GM19468 (cell line): ENCODE measurements around the gene EXOSC10.

ENCODE experiments used
- ATAC-seq: cut with Tn5 transposase; IDR thresholded peaks from one replicate; pipeline ENCODE4 v1.9.1; 2021; ENCODE audit warnings: mild to moderate bottlenecking, moderate library complexity, moderate number of reproducible peaks; ENCODE audit not compliant: unreplicated experiment; ENCODE audit errors: extremely low read depth

The EXOSC10 gene

DNA sequence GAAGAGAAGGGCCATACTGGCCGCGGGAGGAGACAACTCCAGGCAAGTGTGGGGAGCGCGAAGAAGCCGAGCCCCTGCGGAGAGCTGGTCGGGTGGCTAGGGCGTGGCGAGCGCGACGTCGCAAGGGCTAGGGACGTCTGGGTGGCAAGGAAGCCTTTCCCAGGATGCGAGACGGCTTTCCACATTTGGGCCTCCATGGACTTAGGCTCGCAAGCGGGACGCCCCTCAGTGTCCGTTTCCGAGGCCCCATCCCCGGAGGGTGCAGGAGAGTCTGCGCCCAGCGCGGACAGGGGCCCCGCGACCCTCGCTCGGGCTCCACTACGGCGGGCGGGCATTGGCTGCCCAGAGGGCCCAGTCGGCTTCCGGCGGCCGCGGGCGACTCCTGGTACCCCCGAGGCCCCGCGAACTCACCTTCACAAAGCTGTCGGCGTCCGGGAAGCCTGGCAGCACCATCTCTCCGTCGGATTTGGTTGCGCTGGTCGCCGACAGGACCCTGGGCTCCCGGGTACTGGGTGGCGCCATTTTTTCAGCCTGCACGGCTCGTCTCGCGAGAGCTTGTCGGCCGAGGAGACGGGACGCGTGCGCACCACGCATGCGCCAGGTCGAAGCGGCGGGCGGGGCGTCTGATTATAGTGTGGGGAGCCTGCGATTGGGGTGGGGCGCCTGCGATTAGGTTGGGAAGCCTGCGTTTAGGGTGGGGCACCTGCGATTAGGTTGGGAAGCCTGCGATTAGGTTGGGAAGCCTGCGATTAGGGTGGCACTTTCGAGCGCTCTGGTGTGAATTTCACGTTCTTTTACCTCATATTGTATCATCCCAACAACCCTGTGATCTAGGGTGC, at the start of gene EXOSC10:
Gene EXOSC10, minus strand, starts transcription at position 560 of the 839 bp plus-strand sequence. Its CDS starts 38 bp downstream, at position 522.
- ATAC-seq: no peak

DNA sequence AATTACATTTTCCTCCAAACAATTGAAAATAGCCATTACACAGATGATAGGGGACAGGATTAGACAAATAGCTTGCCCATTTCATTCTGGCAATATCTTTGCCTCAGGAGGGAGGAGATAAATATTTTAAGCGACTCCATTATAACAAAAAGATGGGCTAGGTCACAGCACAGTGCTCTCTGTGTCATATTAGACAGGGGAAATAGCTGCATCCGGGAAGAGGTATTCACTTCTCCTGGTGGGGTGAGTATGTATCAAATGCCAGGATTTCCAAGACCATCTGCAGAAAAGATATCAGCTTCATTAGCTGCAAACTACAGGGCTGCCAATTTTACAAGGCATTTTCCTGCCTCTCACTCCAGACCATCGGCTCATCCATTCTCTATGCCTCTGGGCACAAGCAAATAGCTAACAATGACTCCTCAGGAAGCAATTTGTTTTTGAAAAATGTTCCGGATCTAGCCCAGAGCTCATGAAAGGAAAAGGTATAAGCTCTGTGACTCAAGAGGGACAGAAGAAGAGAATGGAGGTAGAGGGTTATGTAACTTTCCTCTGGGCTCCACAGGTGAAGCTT, 47.6 kb upstream of the EXOSC10 start:
- no peak for ATAC-seq

DNA sequence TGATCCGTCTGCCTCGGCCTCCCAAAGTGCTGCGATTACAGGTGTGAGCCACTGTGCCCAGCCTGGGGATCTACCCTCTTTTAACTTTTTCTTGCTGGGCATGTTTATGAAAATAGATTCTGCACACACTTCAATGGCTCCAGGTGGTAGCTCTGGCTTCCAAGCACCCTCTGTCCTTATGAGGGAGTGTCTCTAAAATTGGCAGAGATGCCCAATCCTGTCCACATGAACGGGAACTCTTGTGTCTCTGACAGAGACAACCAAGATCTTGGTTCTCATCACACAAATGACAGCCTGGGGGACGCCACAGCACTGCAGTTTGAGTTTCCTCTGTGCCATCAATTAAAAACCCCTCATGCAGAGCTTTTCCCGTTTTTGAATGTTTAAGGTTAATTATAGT, 46.1 kb upstream of the EXOSC10 start:
- no peak for ATAC-seq

DNA sequence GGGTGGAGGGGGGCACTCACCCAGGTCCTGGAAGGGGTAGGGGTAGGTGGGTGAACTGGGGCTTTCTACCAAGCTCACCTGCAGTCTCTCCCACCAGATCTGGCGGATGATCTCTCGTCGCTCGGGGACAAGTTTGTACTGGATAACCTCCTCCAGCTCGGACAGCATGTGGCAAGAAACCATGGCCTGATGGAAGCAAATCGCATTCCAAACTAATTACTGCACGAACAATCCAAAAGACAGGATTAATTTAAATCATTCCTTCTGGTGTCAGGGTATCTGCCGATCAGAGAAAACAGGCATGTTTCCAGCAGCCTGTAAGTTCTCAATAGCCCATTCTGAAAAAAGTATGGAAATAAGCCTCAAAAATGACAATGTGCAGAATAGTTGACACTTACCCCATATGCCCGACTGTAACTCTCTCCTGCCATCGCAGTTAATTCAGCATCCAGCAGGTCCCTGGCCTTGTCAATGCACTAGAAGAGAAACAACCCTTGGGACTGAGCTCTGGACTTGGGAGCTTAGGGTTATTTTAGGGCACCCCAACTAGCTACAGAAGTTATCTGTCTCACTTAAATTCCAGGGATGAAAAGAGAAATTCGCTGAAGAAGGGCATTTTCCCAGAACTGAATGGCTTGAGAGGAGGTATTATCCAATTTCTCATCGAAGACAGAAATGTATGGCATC, 45.0 kb upstream of the EXOSC10 start:
- ATAC-seq: no peak

DNA sequence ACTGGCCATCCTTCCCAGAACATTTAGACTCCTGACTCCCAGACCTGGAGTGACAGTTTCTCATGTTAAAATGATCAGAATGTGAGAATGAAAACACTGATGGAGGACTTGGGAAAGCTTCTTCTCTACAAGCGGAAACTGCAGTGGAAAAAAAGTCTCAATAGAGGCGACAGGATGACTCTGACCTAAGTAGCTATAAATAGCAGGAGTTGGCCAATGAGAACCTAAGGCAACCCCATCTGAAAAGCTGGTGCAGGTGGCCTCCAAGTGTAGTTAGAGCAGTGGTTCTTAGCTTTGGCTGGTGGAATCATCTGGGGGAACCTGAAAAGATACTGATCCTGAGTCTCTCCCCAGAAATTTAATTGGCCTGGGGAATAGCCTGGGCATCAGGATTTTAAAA, 44.2 kb upstream of the EXOSC10 start:
- no peak for ATAC-seq

DNA sequence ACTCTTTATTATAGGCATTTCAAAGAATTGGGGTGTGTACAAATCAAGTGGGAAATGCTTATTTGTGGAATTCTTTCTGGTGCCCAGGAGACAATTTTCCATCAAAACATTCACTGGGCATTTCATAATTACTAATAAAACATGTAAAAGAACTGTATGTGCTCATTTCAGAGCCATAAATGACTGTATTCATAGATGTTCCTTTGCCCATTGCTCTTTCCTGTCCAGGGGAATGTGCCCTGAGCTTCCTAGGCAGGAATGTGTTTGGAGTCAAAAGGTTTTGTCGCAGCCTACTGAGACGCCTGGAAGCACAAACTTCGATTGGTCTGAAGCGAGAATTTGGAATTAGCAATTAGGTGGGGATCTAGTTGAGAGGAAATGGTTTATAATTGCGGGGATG, 43.7 kb upstream of the EXOSC10 start:
- ATAC-seq: no peak

DNA sequence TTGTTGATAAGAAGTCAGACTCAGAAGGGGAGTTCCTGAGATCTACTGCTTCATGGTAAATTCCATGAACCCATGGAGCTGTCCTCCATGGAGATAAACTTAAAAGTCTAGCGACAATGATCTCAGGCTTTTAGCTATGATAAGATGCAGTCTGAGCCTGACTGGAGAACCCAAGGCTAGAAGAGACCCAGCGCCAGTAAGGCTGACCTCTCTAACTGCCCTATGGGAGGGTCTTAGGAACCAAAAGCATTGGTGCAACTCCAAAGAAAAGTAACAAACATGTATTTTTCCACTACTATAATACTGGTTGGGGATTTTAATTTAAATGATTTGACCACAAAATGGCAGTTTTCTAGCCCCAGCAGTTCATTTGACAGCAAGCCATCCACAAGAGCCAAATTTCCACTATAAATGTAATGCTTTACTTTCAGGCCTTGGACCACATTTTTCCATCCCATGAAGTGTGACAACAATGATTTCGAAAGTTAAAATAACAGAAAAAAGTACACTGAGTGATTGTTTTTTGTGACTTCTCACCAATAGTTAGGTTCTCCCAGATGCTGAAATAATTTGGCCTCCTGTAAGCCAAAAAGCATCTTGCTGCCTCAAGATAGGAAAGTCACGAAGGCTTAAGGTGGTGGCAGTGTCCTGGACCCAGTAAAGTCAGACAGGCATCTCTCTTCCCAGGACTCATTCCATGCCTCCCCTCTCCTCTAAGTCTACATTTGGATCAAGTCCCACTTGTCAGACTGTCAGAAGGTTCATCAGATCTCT, 43.1 kb upstream of the EXOSC10 start:
- ATAC-seq: no peak

DNA sequence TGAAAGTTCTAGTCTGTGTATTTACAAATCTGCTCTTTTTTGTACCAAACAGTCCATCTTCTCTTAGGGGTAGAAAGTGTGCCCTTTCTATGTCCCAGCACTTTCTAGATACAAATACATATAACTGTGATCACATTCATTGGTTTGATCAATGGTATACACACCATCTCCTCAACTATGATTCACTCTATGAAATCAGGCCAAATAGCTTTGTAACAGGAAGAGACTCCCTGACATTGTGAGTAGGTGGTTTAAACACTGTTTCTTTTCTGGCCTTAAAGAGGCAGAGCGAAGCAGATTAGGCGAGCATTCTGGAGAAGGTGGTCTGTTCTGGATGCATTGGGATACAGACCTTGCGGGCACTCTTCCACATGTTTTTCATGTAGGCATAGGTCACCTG, 39.3 kb upstream of the EXOSC10 start:
- no peak for ATAC-seq

DNA sequence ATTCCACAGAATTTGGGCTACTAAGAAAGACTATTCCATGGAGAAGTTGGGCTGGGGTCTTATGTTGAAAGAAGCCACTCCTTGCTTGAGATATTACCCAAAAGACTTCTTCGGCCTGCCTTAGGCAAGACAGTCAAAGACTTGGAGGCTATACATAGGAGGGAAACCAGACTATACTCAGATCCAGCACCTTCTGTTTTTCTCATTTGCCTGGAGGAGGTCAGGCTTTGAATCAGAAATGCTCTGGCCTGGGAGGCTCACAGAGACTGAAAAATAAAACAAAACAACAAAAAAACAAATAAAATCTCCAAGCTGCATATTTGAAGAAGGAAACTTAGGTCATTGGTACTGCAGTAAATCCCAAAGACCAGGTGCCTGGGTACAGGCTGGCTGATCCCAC, 38.4 kb upstream of the EXOSC10 start:
- ATAC-seq: no peak

DNA sequence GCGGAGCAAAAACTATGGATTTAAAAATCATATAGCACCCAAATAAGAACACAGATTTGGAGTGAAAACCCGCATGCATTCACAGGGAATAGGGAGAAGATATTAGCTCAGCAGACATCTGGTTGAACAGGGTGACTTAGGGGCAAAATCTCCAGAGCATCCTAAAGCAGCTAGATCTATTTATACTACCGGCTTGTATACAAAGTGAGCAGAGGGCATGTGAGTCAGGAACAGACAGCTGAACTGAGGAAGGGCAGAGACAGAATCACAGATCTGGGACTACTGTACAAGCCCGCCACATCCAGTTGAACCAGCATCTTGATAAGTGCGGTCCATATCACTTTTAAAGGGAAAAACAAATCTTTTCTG, 35.2 kb upstream of the EXOSC10 start:
- no peak for ATAC-seq

DNA sequence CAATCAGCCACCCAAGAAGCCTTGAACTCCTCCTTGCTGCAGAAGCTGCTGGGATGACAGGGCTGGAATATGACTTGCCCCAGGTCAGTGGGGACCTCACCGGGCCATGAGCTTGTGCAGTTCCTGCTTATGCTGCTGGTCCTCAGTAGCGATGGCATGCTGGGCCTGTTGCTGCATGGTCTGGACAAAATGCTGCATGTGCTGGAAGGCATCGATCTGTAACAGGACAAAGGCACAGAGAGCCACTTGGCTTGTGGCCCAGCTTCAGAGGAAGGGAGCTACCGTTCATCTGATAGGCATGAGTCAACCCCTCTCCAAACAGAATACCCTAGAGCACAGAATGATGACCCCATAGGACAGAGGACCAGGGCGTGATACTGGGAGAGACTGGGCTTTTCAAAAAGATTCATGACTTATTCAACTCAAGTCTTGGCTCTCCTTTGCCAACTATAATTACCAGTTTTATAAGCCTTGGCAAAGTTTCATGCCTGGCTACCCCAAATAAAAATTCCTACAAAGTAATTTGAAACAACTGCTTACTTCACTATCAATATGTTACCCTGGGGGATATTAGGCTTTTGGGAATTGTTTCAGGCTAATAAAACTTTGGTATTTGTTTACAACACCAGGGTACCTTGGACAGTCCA, 34.7 kb upstream of the EXOSC10 start:
- no peak for ATAC-seq

DNA sequence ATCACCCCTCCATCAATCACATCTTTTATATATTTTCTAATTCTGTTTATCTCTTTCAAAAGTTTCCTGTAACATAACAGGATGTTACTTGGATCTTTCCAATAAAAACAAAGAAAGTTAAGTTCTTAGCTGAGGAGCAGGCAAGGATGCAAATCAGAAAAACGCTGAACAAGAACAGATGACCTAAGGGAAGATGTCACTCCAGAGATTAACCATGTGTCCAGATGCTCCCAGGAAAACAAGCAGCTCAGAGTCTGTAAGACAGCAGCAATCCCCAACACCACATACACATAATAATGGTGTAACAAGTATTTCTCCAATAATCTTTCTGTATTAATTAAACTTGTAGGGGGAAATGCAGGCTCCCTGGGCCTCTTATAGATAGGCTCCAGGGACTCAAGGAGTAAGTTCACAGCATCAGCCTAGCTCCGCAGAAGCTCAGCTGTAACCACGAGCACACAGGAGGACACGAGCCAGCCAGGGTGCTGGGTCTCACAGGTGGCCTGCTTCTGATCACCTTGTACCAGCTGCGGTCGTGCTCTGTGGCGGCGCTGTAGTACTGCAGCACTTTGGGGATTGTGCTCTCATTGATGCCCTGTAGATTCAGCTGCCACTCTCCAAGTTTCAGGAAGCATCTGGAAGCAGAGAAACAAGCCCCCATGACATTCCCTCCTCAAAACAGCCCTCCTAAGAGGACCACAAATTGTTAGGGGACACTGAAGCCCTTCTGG, 33.1 kb upstream of the EXOSC10 start:
- no peak for ATAC-seq

DNA sequence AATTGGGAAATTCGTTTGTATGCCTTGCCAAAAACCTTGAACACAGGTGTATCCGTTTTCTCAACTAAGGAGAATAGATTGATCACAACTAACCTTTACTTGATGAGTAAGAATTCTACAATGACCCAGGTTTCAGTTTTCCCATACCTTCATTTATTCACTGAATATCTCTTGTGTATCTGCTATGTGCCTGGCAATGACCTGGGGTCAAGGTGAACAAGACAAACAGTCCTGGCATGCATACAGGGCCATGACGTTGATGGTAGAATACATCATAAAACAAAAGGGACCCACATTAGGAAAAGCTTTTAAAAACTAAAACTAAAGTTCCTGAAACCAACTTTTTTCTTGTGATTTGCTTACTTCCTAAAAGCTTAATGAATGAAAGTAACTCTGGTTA, 32.1 kb upstream of the EXOSC10 start:
- no peak for ATAC-seq

DNA sequence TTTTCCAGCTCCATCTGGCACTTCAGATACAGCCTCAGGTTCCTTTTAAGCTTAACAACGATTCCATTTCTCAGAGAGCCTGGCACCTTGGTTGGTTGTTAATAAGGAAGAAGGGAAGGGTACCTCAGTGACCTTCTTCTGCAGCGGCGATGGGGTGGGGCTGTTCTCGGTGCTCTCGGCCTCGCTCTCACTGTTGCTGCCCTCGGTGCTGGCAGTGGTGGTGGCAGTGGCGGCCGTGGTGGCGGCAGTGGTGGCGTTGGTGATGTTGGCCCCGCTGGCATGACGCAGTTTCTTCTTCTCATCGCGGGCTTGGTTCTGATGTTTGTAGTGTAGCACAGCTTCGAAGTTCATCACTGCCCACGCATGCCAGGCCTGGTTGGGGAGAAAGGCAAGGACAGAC, 30.7 kb upstream of the EXOSC10 start:
- no peak for ATAC-seq

DNA sequence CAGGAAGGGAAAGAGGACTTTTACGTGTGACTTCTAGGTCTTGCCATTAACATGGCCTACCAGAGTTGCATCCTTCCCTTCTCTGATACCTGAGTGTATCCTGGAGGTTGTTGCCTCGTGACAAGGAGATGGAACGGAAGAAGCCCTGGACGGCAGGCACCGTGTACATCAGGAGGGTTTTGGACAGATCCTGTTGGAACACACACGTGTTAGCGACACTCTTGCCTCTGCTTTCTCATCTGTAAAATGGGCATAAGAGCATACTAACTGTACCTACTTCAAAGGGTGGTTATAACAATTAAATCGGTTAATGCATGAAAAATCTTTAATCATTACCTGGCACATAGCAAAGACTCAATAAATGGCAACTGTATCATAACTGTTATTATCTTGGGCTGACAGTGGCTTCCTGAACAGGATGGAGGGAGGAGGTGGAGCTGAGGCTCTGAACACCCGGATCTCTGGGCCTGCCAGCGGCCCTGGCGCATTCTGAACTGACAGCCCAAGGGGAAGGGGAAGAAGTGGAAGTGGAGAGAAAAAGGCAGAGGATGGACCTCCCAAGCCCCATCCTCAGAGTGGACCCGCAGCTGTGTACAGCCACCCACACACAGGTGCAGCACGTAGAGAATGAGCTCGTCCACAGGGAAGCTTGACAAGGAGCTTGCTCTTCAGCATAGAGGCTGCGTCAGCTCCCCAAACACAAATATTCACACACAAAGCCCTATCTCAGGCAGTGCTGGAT, 30.2 kb upstream of the EXOSC10 start:
- ATAC-seq: no peak

DNA sequence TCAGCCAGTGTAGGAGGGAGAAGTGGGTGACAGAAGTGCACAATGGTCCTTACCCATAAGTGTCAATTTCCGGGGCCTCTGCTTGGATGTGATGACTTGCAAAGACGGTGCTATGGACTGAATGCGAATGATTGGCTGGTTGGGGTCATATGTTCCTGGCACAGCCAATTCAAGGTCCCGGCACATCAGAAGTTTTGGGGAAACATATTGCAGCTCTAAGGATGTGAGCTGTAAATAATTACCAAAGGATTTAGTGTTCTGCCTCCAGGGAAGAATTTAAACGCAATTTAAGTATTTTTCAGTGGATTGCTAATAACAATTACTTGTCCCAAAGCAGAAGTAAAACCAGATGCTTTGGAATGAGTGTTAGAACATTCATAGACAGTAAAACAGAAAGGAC, 26.9 kb upstream of the EXOSC10 start:
- ATAC-seq: no peak

DNA sequence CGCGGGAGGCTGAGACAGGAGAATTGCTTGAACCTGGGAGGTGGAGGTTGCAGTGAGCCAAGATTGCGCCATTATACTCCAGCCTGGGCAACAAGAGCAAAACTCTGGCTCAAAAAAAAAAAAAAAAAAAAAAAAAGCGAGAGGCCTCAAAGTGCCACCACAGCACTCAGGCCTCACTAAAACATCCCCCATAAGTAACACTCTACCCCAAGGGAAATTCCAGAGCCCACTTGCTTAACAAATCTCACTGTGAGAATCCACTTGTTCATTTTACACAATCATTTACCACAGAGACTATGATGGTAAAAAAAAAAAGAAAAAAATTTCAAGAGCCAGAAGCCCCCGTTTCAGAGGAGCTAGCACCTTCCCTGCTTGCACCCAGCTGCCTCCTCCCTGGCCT, 26.3 kb upstream of the EXOSC10 start:
- no peak for ATAC-seq

DNA sequence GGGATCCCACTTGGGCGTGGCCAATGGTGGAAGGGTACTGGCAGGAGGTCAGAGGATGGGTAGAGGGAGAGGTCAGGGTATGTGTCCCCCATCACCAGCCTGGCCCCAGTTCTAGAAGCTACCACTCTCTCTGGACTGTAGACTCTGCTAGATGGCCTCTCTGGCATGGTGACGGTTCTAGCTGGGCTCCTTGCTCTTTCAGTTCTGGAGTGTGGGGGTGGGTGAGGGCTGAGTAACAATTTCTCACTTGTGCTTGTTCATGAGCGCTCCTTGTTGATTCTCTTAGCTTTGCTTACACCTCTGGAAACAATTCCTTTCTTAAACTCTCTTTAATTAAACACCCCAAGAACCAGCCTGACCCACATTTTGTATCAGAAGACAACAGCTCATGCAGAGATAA, 25.3 kb upstream of the EXOSC10 start:
- ATAC-seq: no peak

DNA sequence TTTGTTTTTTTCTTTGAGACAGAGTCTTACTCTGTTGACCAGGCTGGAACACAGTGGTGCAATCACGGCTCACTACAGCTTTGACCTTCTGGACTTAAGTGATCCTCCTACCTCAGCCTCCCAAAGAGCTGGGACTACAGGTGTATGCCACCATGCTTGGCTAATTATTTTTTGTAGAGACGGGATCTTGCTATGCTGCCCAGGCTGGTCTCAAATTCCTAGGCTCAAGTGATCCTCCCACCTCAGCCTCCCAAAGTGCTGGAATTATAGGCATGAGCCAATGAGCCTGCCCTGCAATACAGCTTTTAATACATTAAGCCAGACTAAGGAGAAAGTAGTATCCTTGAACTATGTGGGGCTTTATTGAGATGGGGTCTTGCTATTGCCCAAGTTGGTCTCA, 16.6 kb upstream of the EXOSC10 start:
- no peak for ATAC-seq
